Activated CD4-positive, alpha-beta T cell treated with anti-CD3 and anti-CD28 coated beads, Interleukin-10, Interleukin-2, amounts not matched to agents 100 ng/mL and 50 ng/mL, durations not matched to agents 16 hours and 8 hours (primary cell): ENCODE data around the gene ESRRB.

Source experiments
- DNase-seq: peaks from one replicate; pipeline ENCODE4 v3.0.0-alpha.2; 2020

Gene ESRRB

GRCh38 chr14:76456200-76456599 lies 80.3 kb downstream of the ESRRB start:
- DNase-seq: peak; percentile 50

DNA sequence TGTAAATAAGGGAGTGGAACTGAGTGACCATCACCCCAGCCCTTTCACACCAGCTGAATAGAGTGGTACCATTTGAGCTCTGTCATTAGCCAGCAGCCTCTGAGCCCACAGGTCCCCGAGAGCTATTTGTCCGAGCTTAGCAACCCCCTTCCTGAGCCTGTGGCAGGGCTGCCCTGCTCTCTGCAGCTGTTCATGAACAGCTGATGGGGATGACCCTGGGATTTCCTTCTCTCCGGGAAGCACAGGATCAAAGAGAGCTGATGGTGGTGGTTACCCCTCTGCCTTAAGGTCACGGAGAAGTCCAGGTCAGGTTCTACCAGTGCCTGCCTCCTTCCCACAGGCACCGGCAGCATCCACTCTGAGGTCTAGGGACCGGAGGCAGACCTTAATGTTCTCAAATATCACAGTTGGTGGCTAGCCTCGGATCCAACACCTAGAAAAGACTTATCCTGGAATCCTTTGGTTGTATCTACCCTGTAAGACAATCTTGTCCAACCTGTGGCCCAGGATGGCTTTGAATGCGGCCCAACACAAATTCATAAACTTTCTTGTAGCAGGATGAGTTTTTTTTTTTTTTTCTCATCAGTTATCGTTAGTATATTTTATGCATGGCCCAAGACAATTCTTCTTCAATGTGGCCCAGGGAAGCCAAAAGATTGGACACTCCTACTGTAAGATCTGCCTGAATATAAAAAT lies 81.1 kb downstream of the ESRRB start:
- DNase-seq: no peak

GRCh38 chr14:76457841-76458240 lies 81.9 kb downstream of the ESRRB start:
- no peak for DNase-seq

- no peak for DNase-seq
Observed at GRCh38 chr14:76461886-76462285, 85.9 kb downstream of the ESRRB start.

DNA sequence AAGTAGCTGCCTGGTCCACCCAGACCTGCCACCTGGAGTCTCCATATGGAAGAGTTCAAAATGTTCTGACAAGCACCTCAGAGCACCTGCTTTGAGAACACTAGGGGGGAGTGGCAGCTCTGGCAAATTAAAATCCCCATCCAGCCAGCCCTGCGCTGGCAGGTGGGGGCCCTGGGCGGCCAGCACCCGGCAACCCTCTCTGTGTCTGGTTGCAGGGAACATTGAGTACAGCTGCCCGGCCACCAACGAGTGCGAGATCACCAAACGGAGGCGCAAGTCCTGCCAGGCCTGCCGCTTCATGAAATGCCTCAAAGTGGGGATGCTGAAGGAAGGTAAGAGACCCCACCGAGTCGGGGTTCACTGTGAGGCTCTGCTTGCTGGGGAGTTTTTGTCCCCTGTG lies 86.4 kb downstream of the ESRRB start:
- no peak for DNase-seq

DNA sequence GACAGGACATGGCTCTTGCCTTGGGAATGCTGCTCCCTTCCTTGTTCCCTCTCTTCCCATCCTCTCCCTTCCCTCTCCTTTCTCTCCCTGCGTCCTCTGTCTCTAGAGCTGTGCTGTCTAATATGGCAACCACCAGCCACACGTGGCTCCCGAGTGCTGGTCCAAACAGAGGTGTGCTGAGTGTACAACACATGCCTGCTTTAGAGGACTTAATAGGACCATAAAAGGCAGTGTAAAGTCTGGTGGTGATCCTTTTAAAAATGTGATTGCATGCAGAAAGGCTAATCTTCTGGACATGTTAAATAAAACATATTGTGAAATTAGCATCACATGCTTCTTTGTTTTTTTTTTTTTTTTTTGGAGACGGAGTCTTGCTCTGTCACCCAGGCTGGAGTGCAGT lies 87.2 kb downstream of the ESRRB start:
- DNase-seq: no peak

DNA sequence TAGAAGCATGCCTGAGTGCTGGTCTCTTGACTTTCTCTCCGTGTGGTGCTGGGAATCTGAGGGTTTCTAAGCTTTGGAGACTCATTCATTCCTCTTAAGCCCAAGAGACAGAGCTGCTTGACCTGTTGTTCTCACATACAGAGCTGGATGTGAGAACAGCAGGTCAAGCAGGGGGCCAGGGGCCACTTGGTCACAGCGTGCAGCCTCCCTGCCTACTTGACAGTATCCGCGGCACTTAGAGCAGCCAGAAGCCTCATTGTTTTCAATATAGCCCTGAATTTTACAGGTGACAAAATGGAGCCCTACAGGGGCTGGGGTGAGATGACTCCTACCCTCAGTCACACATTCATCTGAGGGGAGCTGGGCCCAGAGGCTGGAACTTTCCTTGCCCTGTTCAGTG lies 88.9 kb downstream of the ESRRB start:
- no peak for DNase-seq

- DNase-seq: no peak
Observed at GRCh38 chr14:76465664-76466063, 89.7 kb downstream of the ESRRB start.

DNA sequence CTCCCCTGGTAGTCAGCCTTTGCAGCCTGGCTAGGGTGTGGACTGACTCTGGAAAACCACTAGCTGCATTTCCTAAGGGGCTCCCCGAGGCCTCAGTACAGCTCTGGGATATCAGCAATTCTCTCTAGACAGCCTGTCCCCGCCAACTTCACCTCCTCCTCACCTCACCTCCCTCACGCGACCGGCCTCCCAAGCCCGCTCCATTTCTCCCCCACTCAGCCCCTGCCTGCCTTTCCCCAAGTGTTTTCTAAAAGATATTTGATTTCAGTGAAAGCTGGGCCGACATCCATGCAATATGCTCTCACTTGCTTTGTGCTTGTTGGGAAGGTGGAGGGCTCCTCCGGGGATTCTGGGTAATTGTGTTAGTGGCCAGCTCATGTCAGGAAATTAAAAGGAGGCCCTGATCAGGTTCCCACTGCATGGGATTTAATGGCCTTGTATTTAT lies 91.8 kb downstream of the ESRRB start:
- no peak for DNase-seq

GRCh38 chr14:76472199-76472723 lies 96.3 kb downstream of the ESRRB start:
- DNase-seq: no peak

DNA sequence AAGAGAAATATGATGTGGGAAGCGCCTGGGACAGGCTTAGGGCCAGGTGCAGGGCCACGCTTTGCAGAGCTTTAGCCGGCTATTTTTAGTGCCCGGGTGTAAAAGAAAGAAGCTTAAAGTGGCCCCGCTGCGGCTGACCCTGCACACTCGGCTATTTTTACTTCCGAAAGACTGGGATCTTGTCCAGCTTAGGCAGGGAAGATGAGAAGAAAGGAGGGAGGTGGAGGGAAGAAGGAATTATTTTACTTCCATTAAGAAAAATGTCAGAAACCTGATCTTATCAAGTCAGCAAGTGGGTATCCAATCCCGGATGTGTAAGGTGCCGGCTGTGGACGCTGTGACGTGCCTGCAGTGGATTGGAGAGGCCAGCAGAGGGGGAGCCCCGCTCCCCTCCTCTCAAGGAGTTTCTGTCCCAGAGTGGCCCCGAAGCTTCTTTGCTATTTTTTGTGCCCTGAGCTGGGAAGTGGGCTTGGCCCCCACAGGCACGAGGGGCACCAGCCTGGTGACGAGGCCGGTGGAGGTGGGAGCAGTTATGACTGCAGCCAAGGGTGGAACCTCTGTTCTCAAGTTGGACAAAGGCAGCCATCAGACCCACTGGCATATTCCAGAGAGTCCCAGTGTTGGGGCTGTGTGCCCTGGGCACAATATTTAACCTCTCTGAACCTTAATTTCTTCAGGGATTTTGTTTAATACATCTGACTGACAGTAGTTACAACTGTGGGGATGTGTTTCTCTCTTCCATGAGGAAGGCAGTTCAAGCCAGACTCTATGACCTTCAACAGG lies 97.7 kb downstream of the ESRRB start:
- DNase-seq: no peak

DNA sequence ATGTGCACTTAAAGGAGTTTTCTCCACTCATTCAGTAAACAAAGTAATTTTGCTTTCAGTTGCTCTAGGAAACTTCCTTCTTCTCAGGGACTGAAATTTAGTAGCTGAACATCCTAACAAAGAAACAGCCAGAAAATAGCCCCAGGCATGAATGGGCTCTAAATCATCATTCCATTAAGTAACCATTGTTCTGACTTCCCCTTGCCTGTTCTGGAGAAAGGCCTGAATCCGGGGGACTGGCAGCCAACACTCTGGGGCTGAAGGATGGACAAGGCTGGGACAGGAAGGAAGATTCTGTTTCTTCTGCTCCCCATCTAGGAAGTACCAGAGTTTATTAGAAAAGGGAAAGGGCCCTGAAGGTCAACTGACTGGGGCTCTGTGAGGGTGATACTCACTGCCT lies 104.5 kb downstream of the ESRRB start:
- no peak for DNase-seq

- DNase-seq: no peak
Observed at GRCh38 chr14:76484355-76484754, 108.4 kb downstream of the ESRRB start.

DNA sequence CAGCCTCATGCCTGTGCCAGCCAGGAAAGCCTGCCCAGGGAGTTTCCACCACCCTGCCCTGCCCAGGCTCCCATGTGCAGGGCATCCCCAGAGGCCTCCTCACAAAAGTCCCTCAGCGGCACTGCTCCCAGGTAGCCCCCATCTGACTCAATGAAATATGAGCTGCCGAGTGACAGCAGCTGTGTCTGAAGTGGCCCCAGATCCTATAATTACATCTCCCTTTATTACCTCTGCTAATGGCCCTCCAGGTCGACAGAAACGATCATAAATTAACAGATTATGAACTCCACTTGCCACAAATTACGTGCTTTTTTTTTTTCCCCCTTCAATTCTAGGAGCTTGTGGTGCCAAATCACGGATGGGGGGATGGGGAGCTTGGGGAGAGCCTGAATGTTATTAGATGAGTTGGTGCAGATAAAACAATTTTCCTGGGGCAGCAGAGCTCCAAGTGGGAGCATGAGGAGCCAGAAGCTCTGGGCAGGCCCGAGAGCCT lies 110.4 kb downstream of the ESRRB start:
- no peak for DNase-seq

DNA sequence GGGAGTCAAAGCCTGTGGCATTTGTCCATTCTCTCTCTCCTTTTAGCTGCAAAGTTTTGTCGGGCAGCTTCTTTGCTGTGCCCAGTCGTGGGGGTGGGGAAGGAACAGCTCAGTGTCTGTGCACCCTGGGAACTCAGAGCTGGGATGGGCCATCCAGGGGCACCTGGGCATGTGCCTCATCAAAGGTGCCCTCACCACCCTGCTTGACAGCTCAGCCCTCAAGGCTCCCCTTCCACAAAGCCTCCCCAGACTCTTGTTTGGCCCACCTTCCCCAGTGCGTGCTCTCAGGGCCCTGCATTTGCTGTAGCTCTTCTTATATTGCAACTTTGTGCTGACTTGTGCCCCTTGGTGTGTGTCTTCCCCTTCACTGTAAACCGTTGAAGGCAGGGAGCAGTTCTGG lies 112.6 kb downstream of the ESRRB start:
- DNase-seq: no peak

GRCh38 chr14:76489667-76490066 lies 113.7 kb downstream of the ESRRB start:
- DNase-seq: no peak

- no peak for DNase-seq
Observed at GRCh38 chr14:76490111-76490510, 114.2 kb downstream of the ESRRB start.

DNA sequence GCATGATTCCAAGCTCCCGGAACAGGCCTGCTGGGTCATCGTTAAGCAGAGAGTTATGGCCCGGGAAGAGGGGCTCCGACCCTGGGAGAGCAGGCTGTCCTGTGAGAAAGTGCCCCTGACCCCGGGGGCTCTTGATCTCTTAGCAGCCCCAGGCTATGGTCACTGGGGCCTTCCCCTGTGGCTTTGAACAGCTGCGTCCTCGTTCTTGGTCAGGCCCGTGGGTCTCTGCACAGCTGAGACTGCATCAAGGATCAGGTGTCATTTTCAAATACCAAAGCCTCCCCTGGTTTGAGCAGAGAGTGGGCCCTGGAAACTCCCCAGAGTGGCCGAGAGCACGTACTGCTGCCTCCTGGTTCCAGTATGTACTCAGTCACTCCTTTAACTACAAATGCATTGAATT lies 114.8 kb downstream of the ESRRB start:
- DNase-seq: no peak

GRCh38 chr14:76491172-76491930 lies 115.4 kb downstream of the ESRRB start:
- DNase-seq: no peak

DNA sequence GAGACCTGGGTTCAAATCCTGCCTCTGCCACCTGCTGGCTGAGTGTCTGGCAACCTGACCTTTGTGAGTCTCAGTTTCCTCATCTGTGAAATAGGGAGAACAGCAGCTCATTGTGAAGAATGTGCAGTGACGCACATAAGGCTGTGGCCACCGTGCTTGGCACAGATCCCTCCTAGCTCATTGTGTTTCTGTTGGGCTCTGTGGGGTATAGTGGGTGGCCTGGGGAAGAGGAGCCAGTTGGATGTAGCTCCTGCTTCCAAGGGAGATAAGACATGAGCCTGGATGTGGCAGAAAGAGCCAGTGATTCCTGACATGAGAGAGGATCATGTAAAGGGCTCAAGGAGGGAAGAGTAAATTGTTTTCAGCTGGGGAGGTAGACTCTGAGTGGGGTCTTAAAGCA lies 120.0 kb downstream of the ESRRB start:
- DNase-seq: no peak

GRCh38 chr14:76496595-76496994 lies 120.7 kb downstream of the ESRRB start:
- DNase-seq: no peak

GRCh38 chr14:76497550-76498462 lies 121.9 kb downstream of the ESRRB start:
- DNase-seq: no peak
